Measurements from ENCODE around the gene SF3A1. TPM values are rescaled to one million over a fixed set of nuclear protein-coding genes. Genes with fewer than 3 reads are reported as not detected.
A peak's percentile ranks its signal among the peaks of the same experiment; 100 is the strongest.

Gene SF3A1
- total RNA-seq, 1 experiment from 2014 or later, result 230 TPM

DNA sequence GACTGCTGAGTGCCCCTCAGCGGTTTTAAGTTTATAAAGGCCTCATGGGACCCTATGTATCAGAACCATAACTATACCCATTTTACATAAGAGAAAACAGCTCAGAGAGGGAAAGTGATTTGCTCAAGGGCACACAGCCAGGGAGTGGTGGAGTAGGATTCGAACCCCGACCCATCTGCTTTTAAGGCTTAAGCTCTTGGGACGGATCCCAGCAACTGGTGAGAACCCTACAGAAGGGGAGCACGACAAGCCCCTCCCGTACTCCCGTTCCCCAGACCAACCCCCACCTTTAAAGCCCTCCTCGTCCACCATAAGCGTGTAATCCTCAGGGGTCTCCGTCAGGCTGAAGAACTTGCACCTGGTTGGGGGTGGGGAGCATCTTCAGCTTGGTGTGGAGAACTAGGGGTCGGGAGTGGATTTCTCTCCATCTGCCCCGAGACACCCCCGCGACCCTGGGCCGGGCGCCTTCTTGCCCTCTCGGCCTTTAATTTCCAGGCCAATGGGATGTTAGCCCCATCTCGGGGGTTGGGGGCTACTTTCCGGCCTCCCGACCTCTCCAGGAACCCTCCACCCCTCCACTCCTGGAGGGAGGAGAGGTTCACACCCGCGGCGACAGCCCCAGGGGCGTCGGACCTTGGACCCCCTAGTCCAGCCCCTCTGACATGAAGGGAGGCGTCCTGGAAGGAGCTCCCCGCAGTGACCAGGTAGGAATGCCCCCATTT, 68.1 kb downstream of the SF3A1 start:
- no peak overlapping the region for H2AFZ ChIP-seq (ENCODE audit: low read depth, low read length, poor library complexity, severe bottlenecking)
- intact Hi-C loops (cut with micrococcal nuclease), result loop anchor here (1.0 to 5.0 kb wide), 3 partner anchors 39 to 139 kb away; partner anchors contain the start of genes MTFP1 and RNF215
- RAD21 ChIA-PET (ENCODE audit: low non-redundant PET in 1 of 2, low total read pairs in 2 of 2, uncharacterized antibody in 2 of 2, unreplicated experiment in 2 of 2), result interaction anchor here (0.7 to 2.0 kb wide), 18 partner anchors 18 to 199 kb away, joined by 3 to 21 read pairs (median 3); partner anchors contain the start of genes RNF215 (in 2 of the 2), TBC1D10A (in 2 of the 2), MTFP1 (in 1 of the 2) and SEC14L2 (in 1 of the 2)
- no peak for DNase-seq (ENCODE audit: low read depth, low spot score)
- H3K4me1 ChIP-seq (ENCODE audit: control insufficient read depth in 1 of 2, insufficient read depth in 2 of 2, low read length in 2 of 2), result peaks cover 37 to 57% of the 10 kb centered on the region in 2 experiments
- H3K36me3 ChIP-seq (ENCODE audit: control insufficient read depth in 1 of 2, insufficient read depth in 2 of 2, low read length in 2 of 2), result peaks cover 2 to 4% of the 10 kb centered on the region in 2 experiments; a peak in 2 of 4 replicates
- H4K20me1 ChIP-seq (ENCODE audit: insufficient read depth), result no peaks in the 10 kb centered on the region
- H3K27ac ChIP-seq (ENCODE audit: low read depth, low read length), result peak overlapping the region; percentile 53
- H3K9ac ChIP-seq (ENCODE audit: low read length), result peak overlapping the region; percentile 70
- peak overlapping the region; percentile 65 to 80 for H3K4me3 ChIP-seq (replicated peaks in 1 of 2; ENCODE audit: low read depth in 1 of 2, low read length in 2 of 2)
- no peaks in the 10 kb centered on the region for H3K27me3 ChIP-seq (ENCODE audit: insufficient read depth, low read length)
- BruUV-seq (replicated peaks), result no TSS peak
- H3K79me2 ChIP-seq (ENCODE audit: insufficient read depth, low read length), result no peaks in the 10 kb centered on the region
- CTCF ChIA-PET, result interaction anchor here (0.6 to 5.4 kb wide), 40 partner anchors 10 to 587 kb away, joined by 3 to 81 read pairs (median 5); partner anchors contain the start of genes CCDC157, RNF215, SEC14L2 and SF3A1
- TF ChIP-seq EZH2phosphoT487 (IDR thresholded peaks at IDR 0.05; ENCODE audit: borderline replicate concordance) (no peak), EZH2 (IDR thresholded peaks at IDR 0.05) (no peak), EGR1 (IDR thresholded peaks at IDR 0.05; ENCODE audit: low read depth) (no peak), TCF7L2 (IDR thresholded peaks at IDR 0.05; ENCODE audit: borderline replicate concordance, extremely low read depth, insufficient read depth, insufficient read length) (no peak), RAD21 (IDR thresholded peaks at IDR 0.05; ENCODE audit: low read depth) (no peak), JUND (IDR thresholded peaks at IDR 0.05) (no peak), ZNF274 (IDR thresholded peaks at IDR 0.05; ENCODE audit: low read depth, low read length) (no peak), SIN3A (IDR thresholded peaks at IDR 0.05; ENCODE audit: low read depth) (no peak)
- TF ChIP-seq, protein P1, sequence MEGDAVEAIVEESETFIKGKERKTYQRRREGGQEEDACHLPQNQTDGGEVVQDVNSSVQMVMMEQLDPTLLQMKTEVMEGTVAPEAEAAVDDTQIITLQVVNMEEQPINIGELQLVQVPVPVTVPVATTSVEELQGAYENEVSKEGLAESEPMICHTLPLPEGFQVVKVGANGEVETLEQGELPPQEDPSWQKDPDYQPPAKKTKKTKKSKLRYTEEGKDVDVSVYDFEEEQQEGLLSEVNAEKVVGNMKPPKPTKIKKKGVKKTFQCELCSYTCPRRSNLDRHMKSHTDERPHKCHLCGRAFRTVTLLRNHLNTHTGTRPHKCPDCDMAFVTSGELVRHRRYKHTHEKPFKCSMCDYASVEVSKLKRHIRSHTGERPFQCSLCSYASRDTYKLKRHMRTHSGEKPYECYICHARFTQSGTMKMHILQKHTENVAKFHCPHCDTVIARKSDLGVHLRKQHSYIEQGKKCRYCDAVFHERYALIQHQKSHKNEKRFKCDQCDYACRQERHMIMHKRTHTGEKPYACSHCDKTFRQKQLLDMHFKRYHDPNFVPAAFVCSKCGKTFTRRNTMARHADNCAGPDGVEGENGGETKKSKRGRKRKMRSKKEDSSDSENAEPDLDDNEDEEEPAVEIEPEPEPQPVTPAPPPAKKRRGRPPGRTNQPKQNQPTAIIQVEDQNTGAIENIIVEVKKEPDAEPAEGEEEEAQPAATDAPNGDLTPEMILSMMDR (IDR thresholded peaks at IDR 0.05 in 2 of 3, conservative IDR thresholded peaks at IDR 0.05 in 1 of 3; ENCODE audit: borderline replicate concordance in 1 of 3, insufficient read depth in 1 of 3, low read depth in 2 of 3, low read length in 2 of 3), result no peak
- H3K9me3 ChIP-seq (ENCODE audit: control insufficient read depth in 1 of 2, insufficient read depth in 1 of 2, low read depth in 1 of 2, low read length in 2 of 2), result no peaks in the 10 kb centered on the region
- peak overlapping the region; percentile 97 for H3K4me2 ChIP-seq (ENCODE audit: low read length)
- ATAC-seq, result no peak
- POLR2A ChIA-PET, result interaction anchor here (0.9 to 1.9 kb wide), 11 partner anchors 29 to 137 kb away, joined by 3 to 10 read pairs (median 6); partner anchors contain the start of genes CCDC157, MTFP1, RNF215 and SEC14L2
- H3K9me2 ChIP-seq (ENCODE audit: insufficient read depth), result no peaks in the 10 kb centered on the region
